Mammary epithelial cell (primary cell): ENCODE results near the gene MTMR2.

Experiments
- CTCF ChIP-seq, 2 donors: IDR thresholded peaks in 1 of 2; conservative IDR thresholded peaks in 1 of 2; 2 replicates each; pipeline ENCODE4 v1.5.1; 2011 to 2012; ENCODE audit warnings: inconsistent platforms in 2 of 2, low read length in 2 of 2, mild to moderate bottlenecking in 2 of 2, control low read depth in 1 of 2, low read depth in 1 of 2; ENCODE audit not compliant: insufficient read depth in 1 of 2; ENCODE audit errors: extremely low read depth in 1 of 2
- EZH2 ChIP-seq: IDR thresholded peaks from 2 replicates; pipeline ENCODE4 v1.6.1; 2012; ENCODE audit warnings: low read length, inconsistent platforms, borderline replicate concordance

GRCh38 chr11:95913830-95914615 lies 9.9 kb downstream of the MTMR2 start:
- no peak for TF ChIP-seq CTCF (conservative IDR thresholded peaks at IDR 0.05 in 1 of 2, IDR thresholded peaks at IDR 0.05 in 1 of 2; ENCODE audit: extremely low read depth in 1 of 2, insufficient read depth in 1 of 2, low read depth in 1 of 2, low read length in 2 of 2)
- TF ChIP-seq EZH2 = no peak
